ENCODE data around the gene GARIN5A.

Gene GARIN5A

DNA sequence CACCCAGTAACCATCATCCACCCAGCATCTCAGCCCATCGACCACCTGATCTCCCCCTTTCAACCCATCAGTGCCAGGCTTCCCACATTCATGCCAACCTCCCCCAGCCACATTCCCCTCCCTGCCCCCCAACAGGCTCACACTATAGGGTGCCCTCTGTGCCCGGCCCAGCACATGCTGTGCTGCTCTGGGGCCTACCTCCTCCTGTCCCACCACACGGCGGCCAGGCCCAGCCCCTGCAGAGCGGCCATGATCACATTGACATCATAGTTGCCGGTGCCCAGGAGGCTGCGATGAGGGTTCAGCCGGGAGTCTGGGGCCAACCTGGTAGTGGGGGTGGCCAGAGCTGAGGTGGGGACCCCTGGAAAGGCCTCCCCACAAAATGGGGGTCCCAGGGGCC, 30.7 kb upstream of the GARIN5A start:
- no peak for DNase-seq

DNA sequence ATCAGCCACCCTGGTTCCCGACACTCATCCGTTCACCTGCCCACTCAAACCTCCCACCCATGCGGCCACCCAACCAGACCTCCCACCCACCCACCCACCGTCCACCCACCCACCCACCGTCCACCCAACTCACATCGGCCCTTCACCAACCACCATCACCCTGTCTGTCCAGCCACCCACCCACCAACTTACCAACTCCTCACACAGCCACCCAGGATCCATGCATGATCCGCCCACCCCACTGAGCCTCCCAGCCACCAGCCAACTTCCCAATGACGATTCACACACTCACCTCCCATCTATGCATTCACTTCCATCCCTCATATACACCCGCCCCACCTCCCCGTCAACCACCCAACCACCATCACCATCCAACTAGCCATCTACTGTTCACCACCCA, 30.1 kb upstream of the GARIN5A start:
- DNase-seq: no peak

GRCh38 chr19:50505856-50506611, 29.4 kb upstream of the GARIN5A start:
- DNase-seq: no peak

DNA sequence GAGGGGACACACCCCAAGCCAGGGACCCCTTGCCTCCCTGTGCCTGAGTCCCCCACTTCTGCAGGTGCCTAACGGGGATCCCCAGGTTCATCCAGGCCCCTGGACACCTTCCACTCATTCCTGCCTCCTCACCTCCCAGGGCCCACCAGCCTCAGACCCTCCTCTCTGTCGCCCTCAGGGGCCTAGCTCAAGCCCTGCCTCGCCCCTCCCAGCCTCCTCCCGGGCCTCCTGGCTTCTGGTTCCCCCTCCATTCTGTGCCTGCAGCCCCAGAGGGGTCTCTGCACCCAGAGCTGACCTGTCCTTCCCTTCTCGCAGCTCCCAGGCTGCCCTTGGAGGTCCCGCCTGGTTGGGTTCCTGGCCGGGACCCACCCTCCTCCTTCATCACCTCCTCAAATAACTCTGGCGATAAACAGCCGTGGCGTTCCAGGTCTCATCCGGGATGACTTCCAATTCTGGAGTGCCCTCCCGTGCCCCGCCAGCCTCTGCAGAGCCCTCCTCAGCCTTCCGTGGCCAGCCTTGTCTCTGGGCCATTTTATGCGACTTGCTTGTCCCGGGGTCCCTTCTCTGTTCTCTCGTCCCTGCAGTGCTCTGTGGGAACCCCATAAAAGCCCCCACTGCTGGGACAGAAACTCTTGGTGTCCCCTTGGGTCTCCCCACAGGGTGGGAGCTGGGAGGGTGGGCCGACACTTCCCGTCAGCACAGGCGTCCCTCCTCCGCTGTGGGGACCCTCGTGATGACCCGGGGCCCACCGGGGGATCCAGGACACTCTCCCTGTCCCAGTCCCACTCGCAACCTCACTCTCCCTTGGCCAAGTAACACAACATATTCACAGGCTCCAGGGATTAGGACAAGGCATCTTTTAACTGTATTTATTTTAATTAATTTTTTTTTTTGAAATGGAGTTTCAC, 25.2 kb upstream of the GARIN5A start:
- no peak for DNase-seq

GRCh38 chr19:50501186-50501567, 24.5 kb upstream of the GARIN5A start:
- DNase-seq: no peak

GRCh38 chr19:50500753-50501151, 24.1 kb upstream of the GARIN5A start:
- DNase-seq: no peak

DNA sequence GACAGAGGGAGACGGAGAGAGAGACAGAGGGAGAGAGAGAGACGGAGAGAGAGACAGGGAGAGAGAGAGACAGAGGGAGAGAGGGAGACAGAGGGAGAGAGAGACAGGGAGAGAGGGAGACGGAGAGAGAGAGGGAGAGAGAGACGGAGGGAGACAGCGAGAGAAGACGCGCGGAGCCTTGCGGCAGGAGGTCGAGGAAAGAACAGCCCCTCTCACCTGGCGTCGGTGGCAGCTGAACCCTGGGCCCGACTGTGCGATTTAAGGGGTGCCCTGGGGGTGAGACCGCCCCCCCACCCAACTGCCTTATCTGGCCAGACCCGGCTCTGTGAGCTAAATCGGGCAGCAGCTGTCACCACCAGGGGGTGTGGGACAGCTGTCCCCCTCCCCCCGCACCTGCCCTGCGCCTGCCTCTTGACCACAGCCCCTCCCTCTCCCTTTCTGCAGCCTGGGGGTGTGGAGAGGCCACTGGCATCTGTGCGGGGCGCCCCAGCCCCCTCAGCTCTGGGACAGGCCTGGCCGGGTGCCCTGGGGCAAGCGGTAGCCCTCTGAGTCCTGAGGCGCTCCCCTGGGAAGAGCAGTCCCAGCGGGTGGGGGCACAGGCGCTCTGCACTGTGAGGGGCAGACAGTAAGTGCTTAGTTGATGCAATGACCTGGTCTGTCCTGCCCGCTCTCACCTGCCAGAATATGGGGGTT, 23.6 kb upstream of the GARIN5A start:
- DNase-seq: no peak

DNA sequence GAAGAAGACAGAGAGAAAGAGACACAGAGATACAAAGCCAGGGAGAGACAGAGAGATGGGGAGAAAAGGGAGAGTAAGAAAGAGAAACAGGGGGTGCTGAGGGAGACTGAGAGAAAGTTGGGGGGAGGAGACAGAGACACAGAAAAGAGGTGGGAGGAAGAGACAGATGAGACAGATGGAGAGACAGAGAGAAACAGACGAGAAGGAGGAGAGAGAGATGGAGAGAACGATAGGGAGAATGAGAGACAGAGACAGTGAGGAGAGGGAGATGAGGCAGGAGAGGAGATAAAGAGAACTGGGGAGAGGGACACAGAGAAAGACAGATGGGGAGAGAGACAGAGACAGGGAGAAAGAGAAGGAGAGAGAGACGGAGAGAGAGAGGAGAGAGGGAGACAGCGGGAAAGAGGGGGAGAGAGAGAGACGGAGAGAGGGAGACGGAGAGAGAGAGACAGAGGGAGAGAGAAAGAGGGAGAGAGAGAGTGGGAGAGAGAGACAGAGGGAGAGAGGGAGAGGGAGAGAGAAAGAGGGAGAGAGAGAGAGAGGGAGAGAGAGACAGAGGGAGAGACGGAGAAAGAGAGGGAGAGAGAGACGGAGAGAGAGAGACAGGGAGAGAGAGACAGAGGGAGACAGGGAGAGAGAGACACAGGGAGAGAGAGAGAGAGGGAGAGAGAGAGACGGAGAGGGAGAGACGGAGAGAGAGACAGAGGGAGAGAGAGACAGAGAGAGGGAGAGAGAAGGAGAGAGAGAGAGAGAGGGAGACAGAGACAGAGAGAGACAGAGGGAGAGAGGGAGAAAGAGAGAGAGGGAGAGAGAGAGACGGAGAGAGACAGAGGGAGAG, 21.8 kb upstream of the GARIN5A start:
- no peak for DNase-seq

- DNase-seq: no peak
Observed at GRCh38 chr19:50497022-50497405, 20.4 kb upstream of the GARIN5A start.

GRCh38 chr19:50496189-50497021, 19.8 kb upstream of the GARIN5A start:
- DNase-seq: no peak

- no peak for DNase-seq
Observed at GRCh38 chr19:50495020-50495531, 18.4 kb upstream of the GARIN5A start.

DNA sequence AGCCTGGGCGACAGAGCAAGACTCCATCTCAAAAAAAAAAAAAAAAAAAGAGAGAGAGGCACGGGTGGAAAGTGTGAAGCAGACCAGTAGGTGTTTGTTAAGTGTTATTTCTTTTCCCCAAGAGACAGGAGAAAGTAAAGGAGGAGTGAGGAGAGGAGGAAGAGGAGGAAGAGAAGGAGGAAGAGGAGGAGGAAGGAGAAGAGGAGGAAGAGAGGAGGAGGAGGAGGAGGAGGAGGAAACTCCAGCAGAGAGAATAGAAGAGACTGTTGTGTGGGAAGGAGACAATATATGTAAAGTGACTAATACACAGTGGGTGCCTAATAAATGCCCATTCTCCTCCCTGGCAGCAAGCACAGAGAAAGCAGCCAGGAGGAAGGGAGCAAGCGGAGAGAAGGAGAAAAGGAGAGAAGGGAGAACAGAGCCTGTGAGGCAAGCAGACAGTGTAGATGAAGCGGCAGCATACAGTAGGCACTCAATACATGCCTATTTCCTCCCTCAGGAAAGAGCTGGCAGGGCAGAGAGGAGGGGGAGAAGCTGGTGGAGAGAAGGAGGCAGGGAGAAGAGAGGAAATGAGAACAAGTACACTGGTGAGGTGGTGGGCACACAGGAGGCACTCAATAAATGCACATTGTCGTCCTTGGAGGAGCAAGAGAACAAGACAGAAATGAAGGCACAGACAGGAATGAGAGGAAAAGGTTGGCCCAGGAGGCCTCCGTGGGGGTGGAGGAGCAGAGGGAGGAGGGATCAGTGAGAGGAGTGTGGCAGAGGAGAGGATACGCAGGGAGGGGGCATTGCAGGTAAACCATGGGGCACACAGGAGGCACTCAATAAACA, 17.8 kb upstream of the GARIN5A start:
- DNase-seq: no peak

- DNase-seq: no peak
Observed at GRCh38 chr19:50493171-50493570, 16.5 kb upstream of the GARIN5A start.

DNA sequence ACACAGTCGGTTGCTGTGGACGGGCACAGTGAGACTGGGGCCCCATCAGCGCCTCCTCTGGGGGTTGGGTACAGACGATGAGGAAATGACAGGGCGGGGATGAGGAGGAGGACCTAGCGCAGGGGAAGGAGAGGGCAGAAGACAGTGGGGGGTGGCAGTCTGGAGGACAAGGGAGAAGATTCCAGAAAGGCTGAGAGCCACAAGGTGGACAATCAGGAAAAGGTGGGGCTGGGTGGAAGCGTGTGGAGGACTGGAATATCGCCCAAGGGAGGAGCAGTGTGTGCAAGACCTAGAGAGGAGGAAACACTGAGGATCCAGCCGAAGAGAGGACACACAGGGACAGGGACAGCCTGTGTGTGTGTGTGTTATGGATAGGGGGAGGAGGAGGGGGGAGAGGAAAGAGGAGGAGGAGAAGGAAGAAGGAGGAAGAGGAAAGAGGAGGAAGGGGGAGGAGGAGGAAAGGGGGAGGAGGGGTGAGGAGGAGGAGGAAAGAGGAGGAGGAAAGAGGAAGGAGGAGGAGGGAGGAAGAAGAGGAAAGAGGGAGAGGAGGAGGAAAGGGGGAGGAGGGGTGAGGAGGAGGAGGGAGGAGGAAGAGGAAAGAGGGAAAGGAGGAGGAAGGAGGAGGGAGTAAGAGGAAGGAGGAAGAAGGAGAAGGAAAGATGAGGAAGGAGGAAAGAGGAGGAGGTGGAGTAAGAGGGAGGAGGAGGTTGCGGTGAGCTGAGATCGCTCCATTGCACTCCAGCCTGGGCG, 15.8 kb upstream of the GARIN5A start:
- DNase-seq: no peak

- DNase-seq: no peak
Observed at GRCh38 chr19:50490991-50491472, 14.4 kb upstream of the GARIN5A start.

DNA sequence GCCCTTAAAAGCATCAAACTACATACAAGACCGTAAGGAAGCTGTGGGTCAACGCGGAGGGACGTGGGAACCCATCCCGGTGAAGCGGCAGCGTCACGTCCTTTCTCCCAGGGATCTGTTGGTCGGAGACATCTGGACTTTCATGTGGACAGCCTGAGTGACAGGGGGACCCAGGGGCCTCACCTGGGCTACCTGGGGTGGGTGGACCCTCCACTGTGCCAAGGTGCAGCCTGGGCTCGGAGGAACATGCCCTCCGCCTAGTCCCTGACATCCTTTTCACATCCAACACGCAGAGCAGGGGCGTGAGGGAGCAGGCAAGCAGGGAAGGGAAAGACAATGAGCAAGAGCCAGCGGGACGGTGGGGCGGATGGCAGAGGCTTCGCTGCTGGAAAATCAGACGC, 13.8 kb upstream of the GARIN5A start:
- DNase-seq: no peak

DNA sequence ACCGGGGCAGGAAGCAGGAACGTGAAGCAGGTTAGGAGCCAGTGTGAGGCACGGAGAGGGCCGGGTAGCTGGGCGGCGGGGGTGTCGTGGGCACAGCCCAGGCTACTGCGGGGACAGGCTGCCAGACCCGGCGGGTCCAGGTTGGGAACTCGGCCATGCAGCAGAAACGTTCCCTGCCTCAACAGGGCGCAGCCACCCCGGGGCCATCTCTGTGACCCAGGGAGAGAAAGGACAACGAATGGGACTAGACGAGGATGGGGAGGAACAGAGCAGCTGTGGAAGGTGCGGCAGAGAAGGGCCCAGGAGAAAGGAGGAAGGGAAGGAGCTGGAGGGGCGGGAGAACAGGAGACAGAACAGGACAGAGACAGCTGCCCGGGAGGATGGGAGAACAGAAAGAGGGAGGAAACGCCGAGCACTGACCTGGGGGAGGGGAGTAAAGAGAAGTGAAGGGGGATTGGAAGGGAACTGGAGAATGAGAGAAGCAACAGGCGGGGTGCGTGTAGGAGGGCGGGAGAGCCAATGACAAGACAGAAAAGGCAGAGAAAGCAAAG, 12.9 kb upstream of the GARIN5A start:
- no peak for DNase-seq

DNA sequence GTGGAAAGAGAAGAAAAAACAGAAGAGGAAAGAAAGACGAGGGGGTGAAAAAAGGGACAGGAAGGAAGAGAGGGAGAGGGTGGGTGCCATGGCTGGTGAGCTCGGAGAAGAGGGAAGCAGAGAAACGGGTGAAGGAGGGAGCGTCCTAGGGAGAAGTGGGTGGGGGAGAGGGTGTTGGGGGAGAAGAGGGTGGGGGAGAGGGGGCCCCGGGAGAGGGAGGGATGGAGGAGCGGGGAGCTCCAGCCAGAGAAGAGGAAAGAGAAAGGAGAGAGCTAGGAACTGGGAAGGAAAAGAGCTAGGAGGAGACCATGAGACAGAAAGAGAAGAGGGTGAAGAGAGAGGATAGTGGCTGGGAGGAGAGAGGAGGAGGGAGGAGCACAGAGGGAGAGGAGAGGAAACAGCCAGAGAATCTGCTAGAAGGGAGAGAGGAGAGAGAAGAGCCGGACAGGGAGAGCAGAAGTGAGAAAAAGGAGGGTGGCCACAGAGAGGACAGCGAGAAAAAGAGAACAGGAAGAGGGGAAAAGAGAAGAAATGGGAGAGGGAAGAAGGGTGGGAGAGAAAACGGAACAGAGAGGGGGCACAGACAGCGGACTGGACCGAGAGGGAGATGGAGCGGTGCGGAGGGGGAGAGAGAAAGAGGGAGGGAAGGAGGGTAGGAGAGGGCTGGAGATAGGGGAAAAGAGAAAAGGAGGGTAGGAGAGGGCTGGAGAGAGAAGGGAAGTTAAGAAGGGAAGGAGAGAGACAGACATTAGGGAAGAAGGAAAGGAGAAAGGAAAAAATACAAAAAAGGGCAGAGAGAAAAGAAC, 11.9 kb upstream of the GARIN5A start:
- no peak for DNase-seq
